Suppressor macrophage treated with lipopolysaccharide for 4 hours (primary cell): ENCODE results near the gene ITGA5.
"Not testable (repeated sequence)": the region's sequence is repeated elsewhere in the genome, so short reads cannot be mapped to it uniquely, and the experiment has no call there.

Source experiments
- DNase-seq: peaks from one replicate; pipeline ENCODE4 v3.0.0-alpha.2; 2020

ITGA5 gene

DNA sequence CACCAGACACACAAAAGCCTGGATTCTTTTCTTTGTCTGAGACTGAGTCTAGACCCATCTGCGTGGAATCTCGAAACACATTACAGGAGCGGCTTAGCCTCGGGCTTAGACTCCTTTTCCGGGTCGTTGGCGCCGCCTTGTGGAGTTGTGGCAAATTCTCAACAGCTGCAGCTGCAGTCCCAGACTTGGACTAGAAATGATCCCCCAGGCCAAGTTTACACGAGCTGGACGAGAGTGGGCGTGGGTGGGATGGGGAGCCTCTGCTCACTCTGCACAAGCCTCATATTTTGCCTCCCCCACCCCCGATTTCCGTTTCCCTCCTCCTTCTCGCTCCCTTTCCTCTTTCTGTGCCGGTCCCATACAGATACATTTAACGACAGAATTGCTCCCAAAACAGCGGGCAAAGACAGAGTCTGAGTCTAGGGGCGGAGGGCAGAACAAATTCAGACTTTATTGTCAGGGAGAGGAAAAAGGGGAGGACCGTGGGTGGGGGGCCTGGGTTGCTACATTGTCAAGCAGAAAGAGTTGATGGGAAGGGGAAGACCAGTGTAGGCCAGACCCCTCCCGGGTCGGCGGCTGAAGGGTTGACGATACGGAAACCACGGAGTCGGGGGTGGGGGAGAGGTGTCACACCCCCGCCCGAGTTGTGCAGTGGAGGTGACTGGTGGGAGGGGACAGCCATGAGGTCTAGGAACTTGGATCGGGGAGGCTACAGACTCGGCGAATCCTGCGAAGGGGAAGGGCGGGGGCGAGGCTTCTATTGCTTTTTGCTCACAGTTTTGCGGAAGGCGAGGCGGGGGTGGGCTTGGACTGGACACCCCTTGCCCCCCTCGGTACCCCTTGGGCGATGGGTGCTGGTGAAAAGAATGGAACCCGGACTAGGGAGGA, 50.1 kb downstream of the ITGA5 start:
- DNase-seq = peak; percentile 93

DNA sequence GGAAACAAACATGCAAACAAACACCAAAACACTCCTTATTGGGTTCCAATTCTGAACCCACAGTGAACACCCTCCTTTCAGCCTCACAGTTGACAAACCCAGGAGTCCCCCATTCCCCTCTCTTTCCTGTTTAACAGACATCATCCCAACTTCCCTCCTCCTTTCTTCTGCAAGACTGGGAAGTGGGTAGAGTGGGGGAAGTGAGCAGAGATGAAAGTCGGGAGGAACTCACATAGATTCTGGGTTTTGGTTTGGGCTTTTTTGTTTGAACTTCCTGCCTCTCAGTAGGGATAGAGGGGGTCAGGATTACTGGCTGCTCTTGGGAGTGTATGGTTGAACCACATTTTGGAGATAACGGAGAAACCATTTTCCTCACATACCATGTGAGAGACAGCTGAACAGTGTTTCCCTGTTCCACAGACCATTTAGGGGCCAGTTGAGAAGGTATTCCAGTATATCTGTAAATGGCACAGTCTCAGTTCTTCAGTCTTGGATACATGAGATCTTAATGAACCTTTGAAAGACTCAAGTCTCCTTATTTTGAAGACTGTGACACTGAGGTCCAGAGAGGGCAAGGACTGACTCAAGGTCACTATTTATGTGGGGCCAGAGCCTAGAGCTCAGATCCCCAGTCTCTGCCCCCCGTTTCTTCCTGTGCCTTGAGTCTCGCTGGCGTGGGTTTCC, 50.9 kb downstream of the ITGA5 start:
- DNase-seq = peak; percentile 61

GRCh38 chr12:54364413-54364812, 54.7 kb downstream of the ITGA5 start, which contains the start of gene GPR84:
Gene GPR84 (minus strand): TSS chr12:54364486. CDS start chr12:54363851, 635 bp downstream.
- peak; percentile 97 for DNase-seq

DNA sequence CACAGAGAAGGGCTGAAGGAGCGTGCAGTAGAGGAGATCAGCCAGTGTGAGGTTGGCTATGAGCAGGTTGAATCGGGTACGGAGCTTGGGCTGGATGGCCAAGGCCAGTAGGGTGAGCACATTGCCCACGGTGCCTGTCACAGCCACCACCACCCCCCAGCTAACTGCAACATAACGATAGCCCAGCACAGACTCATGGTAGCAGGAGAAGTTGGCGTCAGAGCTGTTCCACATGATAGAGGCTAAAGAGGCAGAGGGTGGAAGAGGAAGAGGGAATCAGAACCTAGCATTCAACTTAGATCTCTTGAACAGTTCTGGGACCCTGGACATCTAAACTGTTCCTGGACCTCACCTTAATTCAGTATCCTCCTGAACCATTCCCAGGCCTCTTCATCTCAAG, 55.4 kb downstream of the ITGA5 start:
- peak; percentile 75 for DNase-seq

DNA sequence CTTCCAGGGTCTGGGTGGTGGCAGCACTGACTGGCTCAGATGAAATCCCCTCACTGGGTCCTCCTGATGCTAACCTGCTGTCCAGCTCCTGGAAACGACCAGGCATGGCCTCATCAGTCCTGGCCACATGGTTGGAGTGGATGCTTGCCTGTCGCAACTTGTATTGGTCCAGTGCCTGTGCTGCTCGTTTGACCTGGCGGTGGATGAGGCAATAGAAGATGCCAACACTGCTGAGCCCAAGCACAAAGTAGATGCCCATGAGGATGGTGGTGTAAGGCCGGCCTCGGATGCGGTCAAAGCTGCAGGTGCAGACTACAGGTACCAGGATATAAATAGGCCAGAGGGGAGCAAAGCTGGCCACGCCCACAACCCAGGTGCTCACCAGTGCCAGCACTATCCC, 56.0 kb downstream of the ITGA5 start:
- DNase-seq = no peak

- DNase-seq = peak; percentile 67
These were observed 58.2 kb downstream of the ITGA5 start for GRCh38 chr12:54360717-54361456.

DNA sequence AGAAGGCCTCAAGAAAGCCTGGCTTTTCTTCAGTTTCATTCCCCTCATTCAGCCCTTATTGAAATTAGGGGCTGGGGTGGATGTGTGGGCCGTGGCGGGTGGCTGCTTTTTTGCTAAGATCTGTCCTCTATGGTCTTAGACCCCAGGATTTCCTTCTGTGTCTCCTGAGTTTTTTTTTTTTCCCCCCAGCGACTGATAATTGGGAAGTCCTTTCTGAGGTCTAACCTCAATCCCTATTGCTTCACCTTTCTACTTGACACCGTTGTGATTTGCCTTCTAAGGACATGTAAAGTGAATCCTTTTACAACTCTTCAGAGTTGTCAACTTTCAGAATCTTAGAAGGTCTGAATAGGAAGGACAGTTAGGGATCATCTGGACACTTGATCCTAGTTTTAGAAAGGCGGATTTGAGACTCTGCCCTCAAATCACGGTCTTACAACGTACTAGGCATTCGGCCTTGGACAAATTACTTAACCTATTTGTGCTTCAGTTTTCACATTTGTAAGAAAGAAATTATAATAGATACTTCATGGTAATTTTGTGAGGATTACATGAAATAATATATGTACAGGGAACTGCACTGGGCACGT, 59.2 kb downstream of the ITGA5 start:
- DNase-seq = peak; percentile 55

GRCh38 chr12:54358945-54359761, 59.9 kb downstream of the ITGA5 start:
- peak; percentile 97 for DNase-seq

DNA sequence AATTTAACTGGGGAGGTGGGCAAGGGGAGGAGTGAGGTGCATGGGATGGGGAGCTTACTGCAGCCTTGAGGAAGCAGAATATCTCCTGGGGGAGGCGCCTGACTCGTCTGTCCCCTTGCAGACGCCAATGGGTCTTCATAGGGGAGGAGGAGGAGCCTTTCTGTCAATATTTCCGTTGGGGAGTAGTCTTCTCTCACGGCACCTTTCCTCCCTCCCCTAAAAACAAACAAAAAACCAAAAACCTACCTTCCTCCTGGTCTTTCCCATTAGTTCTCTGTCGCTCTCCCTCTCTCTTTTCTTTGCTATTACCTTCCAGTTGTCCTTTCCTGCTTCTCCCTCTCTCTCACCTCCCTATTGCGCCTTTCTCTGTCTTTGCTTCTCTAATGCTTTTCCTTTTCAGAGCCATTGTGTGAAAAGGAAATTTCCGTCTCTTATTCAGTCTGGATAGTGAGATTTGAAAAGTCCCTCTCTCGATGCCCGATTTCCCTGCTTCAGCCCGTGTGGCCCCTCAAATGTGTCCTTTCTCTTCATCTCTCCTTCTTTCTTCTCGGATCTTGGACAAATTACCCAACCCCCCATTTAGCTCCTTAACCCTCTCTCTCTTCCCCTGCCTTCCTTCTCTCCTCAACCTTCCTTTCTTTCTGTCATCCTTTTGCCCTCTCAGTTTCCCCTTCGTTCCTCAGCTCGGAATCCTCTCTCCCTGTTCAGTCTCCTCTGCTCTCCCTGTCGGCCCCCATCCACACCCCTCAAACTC, 60.7 kb downstream of the ITGA5 start:
- no peak for DNase-seq

- DNase-seq = no peak
These were observed 61.4 kb downstream of the ITGA5 start for GRCh38 chr12:54357506-54358190.

DNA sequence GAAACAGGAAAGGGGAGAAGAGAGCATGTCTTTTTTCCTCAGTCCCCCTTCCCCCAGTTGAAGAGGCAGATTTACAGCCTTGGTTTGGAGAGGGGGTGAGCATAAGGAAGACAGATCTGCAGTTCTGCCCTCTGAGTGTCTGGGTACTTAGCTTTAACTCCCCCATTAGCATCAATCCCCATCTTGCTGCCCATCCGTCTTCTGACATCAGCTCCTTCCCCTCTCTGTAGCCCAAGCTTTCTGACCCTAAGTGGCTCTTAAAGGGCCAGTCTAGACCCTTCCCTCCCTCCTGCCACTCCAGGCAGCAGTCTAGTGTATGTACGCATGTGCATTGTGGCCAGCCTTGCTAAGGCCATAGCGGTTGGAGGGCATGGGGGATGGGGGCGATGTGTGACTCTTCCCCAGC, 62.1 kb downstream of the ITGA5 start:
- no peak for DNase-seq

DNA sequence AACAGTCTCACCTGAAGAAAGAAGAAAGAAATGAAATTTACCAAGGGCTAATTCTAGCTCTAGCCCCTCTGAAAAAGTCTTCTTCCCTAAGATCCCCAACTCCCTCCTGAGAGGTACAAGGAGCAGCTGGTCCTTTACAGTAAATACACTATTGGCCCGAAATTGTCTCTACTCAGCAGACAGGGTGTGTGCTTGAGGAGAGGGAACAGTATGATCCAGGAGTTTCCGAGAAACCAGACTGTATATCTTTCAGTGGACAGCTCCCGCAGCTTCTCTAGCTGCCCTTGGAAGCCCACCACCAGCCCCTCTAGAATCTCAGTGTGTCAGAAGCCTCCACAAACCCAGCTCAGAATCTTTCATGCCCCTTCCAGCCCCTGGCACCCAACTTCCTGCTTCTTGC, 62.8 kb downstream of the ITGA5 start:
- no peak for DNase-seq

- DNase-seq = no peak
These were observed 63.8 kb downstream of the ITGA5 start for GRCh38 chr12:54355104-54355815.

GRCh38 chr12:54354271-54354670, 64.8 kb downstream of the ITGA5 start:
- not testable (repeated sequence) for DNase-seq

- DNase-seq = no peak
These were observed 65.9 kb downstream of the ITGA5 start for GRCh38 chr12:54352891-54353874.

- DNase-seq = no peak
These were observed 67.0 kb downstream of the ITGA5 start for GRCh38 chr12:54352022-54352531.

GRCh38 chr12:54351341-54351740, 67.7 kb downstream of the ITGA5 start:
- no peak for DNase-seq

GRCh38 chr12:54350743-54351142, 68.3 kb downstream of the ITGA5 start:
- DNase-seq = no peak
